AG08395 (cell line): ENCODE measurements around the gene STRIT1.
A peak's percentile ranks its signal among the peaks of the same experiment; 100 is the strongest.
"Not testable (repeated sequence)": the region's sequence is repeated elsewhere in the genome, so short reads cannot be mapped to it uniquely, and the experiment has no call there.

Experiments used
- DNase-seq: peaks from one replicate; pipeline ENCODE4 v3.0.0; 2012; ENCODE audit warnings: mixed read lengths, low spot score

STRIT1 gene

GRCh38 chr3:155270485-155271342 lies 22.8 kb downstream of the STRIT1 start:
- no peak for DNase-seq

- DNase-seq = no peak
Measured at GRCh38 chr3:155270063-155270462, 23.4 kb downstream of the STRIT1 start.

GRCh38 chr3:155262855-155263254 lies 30.6 kb downstream of the STRIT1 start:
- DNase-seq = not testable (repeated sequence)

GRCh38 chr3:155262295-155262694 lies 31.2 kb downstream of the STRIT1 start:
- no peak for DNase-seq

- DNase-seq = no peak
Measured at GRCh38 chr3:155254445-155254844, 39.0 kb downstream of the STRIT1 start.

- DNase-seq = no peak
Measured at GRCh38 chr3:155252535-155252934, 40.9 kb downstream of the STRIT1 start.

GRCh38 chr3:155252021-155252420 lies 41.5 kb downstream of the STRIT1 start:
- no peak for DNase-seq

- no peak for DNase-seq
Measured at GRCh38 chr3:155248531-155249187, 44.8 kb downstream of the STRIT1 start.

GRCh38 chr3:155244699-155245098 lies 48.8 kb downstream of the STRIT1 start:
- no peak for DNase-seq

GRCh38 chr3:155244216-155244615 lies 49.3 kb downstream of the STRIT1 start:
- DNase-seq = no peak

- no peak for DNase-seq
Measured at GRCh38 chr3:155243512-155243921, 50.0 kb downstream of the STRIT1 start.

GRCh38 chr3:155242342-155242741 lies 51.1 kb downstream of the STRIT1 start:
- peak; percentile 64 for DNase-seq

- DNase-seq = peak; percentile 58
Measured at GRCh38 chr3:155241579-155241978, 51.9 kb downstream of the STRIT1 start.
